Right lobe of liver (tissue), 6 donors: ENCODE data around the gene PDIA5. TPM values are rescaled to one million over a fixed set of nuclear protein-coding genes. Genes with fewer than 3 reads are reported as not detected.

ENCODE experiments used
- ATAC-seq, 4 donors: fragments of 200-7000 bp; cut with Tn5 transposase; one replicate each; pipeline ENCODE4 v1.9.1; 2020; ENCODE audit warnings: mild to moderate bottlenecking in 4 of 4, moderate library complexity in 4 of 4
- DNase-seq, 3 donors: peaks; one replicate each; pipeline ENCODE4 v3.0.0-alpha.2; 2020
- H3K27ac ChIP-seq, 3 donors: fragments of 200-600 bp; one replicate each; pipeline ENCODE4 v1.8.0; 2022
- H3K27me3 ChIP-seq, 2 donors: fragments of 200-600 bp; one replicate each; pipeline ENCODE4 v1.8.0; 2022
- H3K36me3 ChIP-seq, 4 donors: fragments of 200-600 bp; sonication (generic) in 1 of 4; one replicate each; pipeline versions ENCODE4 v1.5.1 to v1.8.0; 2017 to 2022; ENCODE audit warnings: control low read depth in 1 of 4
- H3K4me1 ChIP-seq, 4 donors: fragments of 200-600 bp; sonication (generic) in 1 of 4; one replicate each; pipeline versions ENCODE4 v1.5.1 to v1.8.0; 2017 to 2022; ENCODE audit warnings: control low read depth in 1 of 4
- H3K4me3 ChIP-seq, 3 donors: fragments of 200-600 bp; one replicate each; pipeline ENCODE4 v1.8.0; 2022
- H3K9me3 ChIP-seq, 4 donors: fragments of 200-600 bp; sonication (generic) in 1 of 4; one replicate each; pipeline versions ENCODE4 v1.5.1 to v1.8.0; 2017 to 2022; ENCODE audit warnings: control low read depth in 1 of 4
- CTCF ChIP-seq, 4 donors: fragments of 200-600 bp in 3 of 4; fragments of 450-650 bp in 1 of 4; IDR thresholded peaks; one replicate each; pipeline versions ENCODE4 v1.5.1 to v1.8.0; 2016 to 2022; ENCODE audit warnings: antibody characterized with exemption in 4 of 4, mild to moderate bottlenecking in 2 of 4
- POLR2A ChIP-seq: fragments of 450-650 bp; IDR thresholded peaks from one replicate; pipeline ENCODE4 v1.6.1; 2017; ENCODE audit warnings: antibody characterized with exemption, mild to moderate bottlenecking
- WGBS: methylation state at CpG from one replicate; pipeline ENCODE4 v1.1.6; 2018; ENCODE audit warnings: low coverage, low lambda C conversion rate; ENCODE audit not compliant: insufficient coverage; ENCODE audit errors: missing lambda C conversion rate; 5-methylcytosine and 5-hydroxymethylcytosine counted together
- intact Hi-C, 2 donors: fragments of 100-400 bp; cut with DNase I; formaldehyde crosslinking; loops; one replicate each; pipeline versions ENCODE4 v1.11.2 to v1.14.1; 2022
- total RNA-seq, 6 experiments: library from RNA; depleted of rRNA in 2 of 6; stranded (reverse); fragments of >200 nt in 2 of 6; fragmentation: NEBNext Ultra II Directional in 3 of 6; extraction: Animal tissue kit (Norgen Biotek cat#: 25700) in 3 of 6; gene quantifications; one replicate each; pipeline versions ENCODE4 v1.1.0 to v1.2.4, GENCODE V29; 2016 to 2023
- donor health status: DM: no; HTN: yes; CAD: no.
- donor health status: DM: no; HTN: no; CAD: no.
- donor health status: DM: no; HTN: no; CAD: no.
- donor health status: DM: no; HTN: yes; CAD: no.
- donor health status: DM: no; HTN: yes; CAD: no.

Gene PDIA5
- total RNA-seq, 6 experiments from 2014 or later = 26.2 to 109 (median 51.9) TPM

- Histone ChIP-seq H3K36me3 (peaks cover 0 to 40% (median 20%) of the 10 kb centered on the region in 4 donors), H3K9me3 (no peaks in the 10 kb centered on the region), H3K27ac (peak overlapping the region in 1 of 3 donors; percentile 71), H3K4me1 (peaks cover 0 to 60% (median 24%) of the 10 kb centered on the region in 4 donors), H3K4me3 (no peak overlapping the region), H3K27me3 (no peaks in the 10 kb centered on the region)
- DNase-seq (no peak), ATAC-seq (no peak)
- TF ChIP-seq POLR2A = no peak
- TF ChIP-seq CTCF (IDR thresholded peaks at IDR 0.05) = no peak
- 80% methylated on average over 9 of the region's 12 CpGs for WGBS
- intact Hi-C loops = no loop called here
Observed at GRCh38 chr3:123090728-123091531, 24.1 kb downstream of the PDIA5 start.

GRCh38 chr3:123092243-123092642 is 25.4 kb downstream of the PDIA5 start:
- ATAC-seq (no peak), DNase-seq (no peak)
- intact Hi-C loops = no loop called here
- Histone ChIP-seq H3K4me1 (peaks cover 0 to 60% (median 24%) of the 10 kb centered on the region in 4 donors), H3K27me3 (no peaks in the 10 kb centered on the region), H3K9me3 (no peaks in the 10 kb centered on the region), H3K4me3 (no peak overlapping the region), H3K27ac (peak overlapping the region in 1 of 3 donors; percentile 4), H3K36me3 (peaks cover 0 to 40% (median 20%) of the 10 kb centered on the region in 4 donors)
- WGBS = 80% methylated on average over 1 of the region's 3 CpGs
- TF ChIP-seq POLR2A (no peak), CTCF (IDR thresholded peaks at IDR 0.05) (no peak)

DNA sequence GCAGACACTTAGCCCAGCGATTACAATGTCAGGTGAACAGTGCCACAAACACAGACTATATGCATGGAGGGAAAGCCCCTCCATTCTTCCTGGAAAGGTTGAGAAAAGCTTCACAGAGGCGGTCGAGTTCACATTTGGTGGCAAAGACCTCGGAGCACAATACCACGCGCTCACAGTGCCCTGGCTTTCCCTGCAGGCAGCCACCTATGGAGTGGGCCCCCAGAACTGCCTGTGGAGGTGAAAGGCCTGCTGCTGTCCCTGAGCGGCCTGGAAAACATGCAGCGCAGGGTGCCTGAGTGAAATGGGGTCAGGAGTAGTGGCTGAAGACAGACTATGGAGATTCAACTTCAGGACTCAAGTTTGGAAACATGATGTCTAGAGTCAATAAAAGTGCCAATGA is 26.9 kb downstream of the PDIA5 start:
- intact Hi-C loops = no loop called here
- no peaks in the 10 kb centered on the region for H3K9me3 ChIP-seq

DNA sequence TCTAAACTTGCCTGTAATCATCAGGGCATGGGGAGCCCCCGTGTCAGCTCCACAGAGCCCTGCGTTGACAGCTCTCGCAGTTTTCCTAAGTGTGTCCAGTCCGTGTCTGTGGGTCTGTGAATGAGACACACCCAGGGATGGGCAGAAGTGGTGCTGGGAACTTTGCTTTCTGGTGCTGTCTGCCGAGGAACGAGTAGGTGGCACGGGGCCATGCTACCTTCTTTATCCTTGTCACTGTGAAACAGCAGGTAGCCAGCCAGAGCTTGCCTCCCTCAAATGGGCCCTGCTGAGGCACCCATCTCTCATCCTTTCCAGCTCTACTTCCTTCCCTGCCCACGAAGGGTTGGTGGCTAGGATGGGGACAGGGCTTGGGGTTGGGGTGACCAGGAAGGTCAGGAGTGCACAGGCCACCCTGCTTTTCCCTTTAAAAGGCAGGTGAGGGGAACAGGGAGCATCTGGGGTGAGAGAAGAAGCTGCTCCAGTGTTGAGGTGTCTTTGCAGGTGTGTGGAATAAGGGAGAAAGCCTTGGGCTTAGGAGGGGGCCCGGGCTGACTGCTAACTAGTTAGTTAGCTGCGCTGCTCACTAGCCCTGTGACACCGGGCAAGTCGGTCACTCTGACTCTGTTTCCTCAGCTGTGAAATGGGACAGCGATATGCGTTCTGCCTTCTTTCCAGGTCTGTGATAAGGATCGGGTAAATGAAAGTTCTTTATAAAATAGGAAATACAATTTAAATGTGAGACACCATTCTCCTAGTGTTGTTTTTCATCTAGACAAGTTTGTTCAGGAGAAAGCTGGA is 27.9 kb downstream of the PDIA5 start:
- DNase-seq = no peak
- TF ChIP-seq CTCF (IDR thresholded peaks at IDR 0.05) (no peak), POLR2A (no peak)
- Histone ChIP-seq H3K27ac (no peak overlapping the region), H3K27me3 (no peaks in the 10 kb centered on the region), H3K4me1 (peaks cover 0 to 56% (median 18%) of the 10 kb centered on the region in 4 donors), H3K9me3 (no peaks in the 10 kb centered on the region), H3K4me3 (no peak overlapping the region), H3K36me3 (peaks cover 0 to 40% (median 24%) of the 10 kb centered on the region in 4 donors)
- intact Hi-C loops = no loop called here
- ATAC-seq = no peak
- 94% methylated on average over 5 of the region's 15 CpGs for WGBS

More for the DNA sequence above, 26.9 kb downstream of the PDIA5 start:
- Histone ChIP-seq H3K27me3 (no peaks in the 10 kb centered on the region), H3K36me3 (peaks cover 0 to 40% (median 22%) of the 10 kb centered on the region in 4 donors), H3K4me1 (peaks cover 0 to 58% (median 19%) of the 10 kb centered on the region in 4 donors), H3K27ac (no peak overlapping the region), H3K4me3 (no peak overlapping the region)
- 67% methylated on average over 2 of the region's 8 CpGs for WGBS
- TF ChIP-seq CTCF (IDR thresholded peaks at IDR 0.05) (no peak), POLR2A (no peak)
- DNase-seq (no peak), ATAC-seq (no peak)
